Spleen (tissue), 7 donors: Measurements from ENCODE around the gene PELO.

Source experiments
- POLR2A ChIP-seq, 3 donors: fragments of 450-650 bp; IDR thresholded peaks; one replicate each; pipeline ENCODE4 v1.5.1; 2017; ENCODE audit warnings: antibody characterized with exemption in 3 of 3, mild to moderate bottlenecking in 1 of 3
- POLR2AphosphoS5 ChIP-seq, 3 donors: sonication (generic); formaldehyde crosslinking; IDR thresholded peaks; one replicate each; pipeline ENCODE4 v1.5.1; 2017; ENCODE audit warnings: antibody characterized with exemption in 3 of 3
- TF ChIP-seq, protein P1 (sequence below), 11 experiments: fragments of 200-600 bp in 7 of 11; fragments of 450-650 bp in 4 of 11; sonication (generic) in 4 of 11; IDR thresholded peaks in 8 of 11; conservative IDR thresholded peaks in 3 of 11; 1 replicate in 7 of 11; 2 replicates in 4 of 11; pipeline versions ENCODE4 v1.4.0 to v1.8.0; 2016 to 2021; ENCODE audit warnings: antibody characterized with exemption in 11 of 11, inconsistent platforms in 4 of 11, mild to moderate bottlenecking in 1 of 11
- donor health status: DM: no; HTN: no; CAD: no; lungs with moderate emphysema.
- donor health status: DM: no; HTN: no; CAD: no.
- donor health status: DM: no; HTN: no; CAD: no.

DNA sequence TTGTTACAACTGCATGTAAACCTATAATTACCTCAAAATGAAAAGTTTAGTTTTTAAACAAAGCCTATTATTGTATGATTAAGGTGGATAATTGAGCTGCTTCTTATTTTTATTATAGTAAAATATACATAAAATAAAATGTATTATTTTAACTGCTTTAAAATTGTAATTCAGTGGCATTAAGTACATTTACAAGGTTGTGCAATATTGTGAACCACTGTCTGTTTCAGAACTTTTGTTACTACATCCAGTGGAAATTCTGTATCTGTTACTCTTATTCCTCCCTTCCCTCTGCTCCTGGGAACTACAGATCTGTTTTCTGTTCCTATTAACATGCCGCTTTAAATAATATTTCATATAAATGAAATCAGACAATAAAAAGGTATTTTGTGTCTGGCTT, 37.1 kb downstream of the PELO start:
- TF ChIP-seq POLR2A (IDR thresholded peaks at IDR 0.05): no peak
- TF ChIP-seq, protein P1, sequence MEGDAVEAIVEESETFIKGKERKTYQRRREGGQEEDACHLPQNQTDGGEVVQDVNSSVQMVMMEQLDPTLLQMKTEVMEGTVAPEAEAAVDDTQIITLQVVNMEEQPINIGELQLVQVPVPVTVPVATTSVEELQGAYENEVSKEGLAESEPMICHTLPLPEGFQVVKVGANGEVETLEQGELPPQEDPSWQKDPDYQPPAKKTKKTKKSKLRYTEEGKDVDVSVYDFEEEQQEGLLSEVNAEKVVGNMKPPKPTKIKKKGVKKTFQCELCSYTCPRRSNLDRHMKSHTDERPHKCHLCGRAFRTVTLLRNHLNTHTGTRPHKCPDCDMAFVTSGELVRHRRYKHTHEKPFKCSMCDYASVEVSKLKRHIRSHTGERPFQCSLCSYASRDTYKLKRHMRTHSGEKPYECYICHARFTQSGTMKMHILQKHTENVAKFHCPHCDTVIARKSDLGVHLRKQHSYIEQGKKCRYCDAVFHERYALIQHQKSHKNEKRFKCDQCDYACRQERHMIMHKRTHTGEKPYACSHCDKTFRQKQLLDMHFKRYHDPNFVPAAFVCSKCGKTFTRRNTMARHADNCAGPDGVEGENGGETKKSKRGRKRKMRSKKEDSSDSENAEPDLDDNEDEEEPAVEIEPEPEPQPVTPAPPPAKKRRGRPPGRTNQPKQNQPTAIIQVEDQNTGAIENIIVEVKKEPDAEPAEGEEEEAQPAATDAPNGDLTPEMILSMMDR (IDR thresholded peaks at IDR 0.05 in 8 of 11, conservative IDR thresholded peaks at IDR 0.05 in 3 of 11): no peak
- TF ChIP-seq POLR2AphosphoS5 (IDR thresholded peaks at IDR 0.05): no peak
